Effector memory CD8-positive, alpha-beta T cell (primary cell): ENCODE data around the gene SAMD15.

Experiments used
- ATAC-seq: fragments of 150-1000 bp; cut with Tn5 transposase; replicated peaks from 2 replicates; pipeline ENCODE4 v1.10.0; 2021; ENCODE audit warnings: mild to moderate bottlenecking, moderate library complexity
- DNase-seq, 3 experiments: peaks; one replicate each; pipeline ENCODE4 v3.0.0; 2021
- H3K27ac Mint-ChIP-seq, 2 donors: one replicate each; pipeline ENCODE4 v1.8.0; 2022; ENCODE audit warnings: mild to moderate bottlenecking in 2 of 2, mixed read lengths in 2 of 2, moderate library complexity in 2 of 2
- H3K27me3 Mint-ChIP-seq, 2 donors: one replicate each; pipeline ENCODE4 v1.8.0; 2022; ENCODE audit warnings: mixed read lengths in 2 of 2
- H3K36me3 Mint-ChIP-seq: one replicate; pipeline ENCODE4 v1.8.0; 2022; ENCODE audit warnings: mild to moderate bottlenecking, moderate library complexity, mixed read lengths; ENCODE audit not compliant: insufficient read depth
- H3K4me1 Mint-ChIP-seq, 2 donors: one replicate each; pipeline ENCODE4 v1.8.0; 2022; ENCODE audit warnings: low read depth in 2 of 2, mixed read lengths in 2 of 2
- H3K4me3 Mint-ChIP-seq, 2 donors: one replicate each; pipeline ENCODE4 v1.8.0; 2022; ENCODE audit warnings: mild to moderate bottlenecking in 2 of 2, mixed read lengths in 2 of 2, moderate library complexity in 2 of 2
- H3K9me3 Mint-ChIP-seq, 2 donors: one replicate each; pipeline ENCODE4 v1.8.0; 2022; ENCODE audit warnings: mixed read lengths in 2 of 2

Gene SAMD15

DNA sequence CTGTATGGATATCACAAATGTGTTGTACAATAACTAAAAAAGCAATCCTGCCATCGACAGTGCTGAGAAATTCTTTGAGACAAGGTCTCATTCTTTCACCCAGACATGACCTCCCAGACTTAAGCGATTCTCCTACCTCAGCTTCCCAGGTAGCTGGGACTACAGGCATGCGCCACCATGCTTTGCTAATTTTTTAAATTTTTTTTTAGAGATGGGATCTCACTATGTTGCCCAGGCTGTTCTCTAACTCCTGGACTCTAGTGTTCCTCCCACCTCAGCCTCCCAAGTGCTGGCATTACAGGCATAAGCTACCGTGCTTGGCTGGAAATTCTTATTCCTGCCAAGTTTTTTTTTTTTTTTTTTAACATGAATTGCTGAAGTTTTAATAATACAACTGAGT, 62.7 kb downstream of the SAMD15 start:
- Mint-ChIP-seq H3K4me3 (no peak overlapping the region), H3K27ac (peak overlapping the region in 1 of 2 donors; percentile 38), H3K27me3 (no peaks in the 10 kb centered on the region), H3K4me1 (no peaks in the 10 kb centered on the region), H3K36me3 (peaks cover 70% of the 10 kb centered on the region), H3K9me3 (no peaks in the 10 kb centered on the region)
- ATAC-seq (no peak), DNase-seq (no peak)
